ENCODE results near the gene FSCN2. TPM values are rescaled to one million over a fixed set of nuclear protein-coding genes. Genes with fewer than 3 reads are reported as not detected.

FSCN2 gene
- total and polyA plus RNA-seq, 2 donors (not counting 3 experiments of a cell fraction or from before 2014, with no cell fraction given) = 0.32 to 0.71 TPM

GRCh38 chr17:81541123-81541522, 12.9 kb downstream of the FSCN2 start:
- H2AFZ ChIP-seq (ENCODE audit: low read depth, low read length) = no peak overlapping the region
- peaks cover 3% of the 10 kb centered on the region for H3K4me1 ChIP-seq (ENCODE audit: control insufficient read depth, extremely low read depth, insufficient read depth, low read length)
- TF ChIP-seq EZH2 (IDR thresholded peaks at IDR 0.05; ENCODE audit: borderline replicate concordance, low read depth, low read length, severe bottlenecking) (no peak), GATA2 (IDR thresholded peaks at IDR 0.05; ENCODE audit: insufficient read depth, insufficient read length, low read depth, low read length) (no peak), FOS (IDR thresholded peaks at IDR 0.05; ENCODE audit: borderline replicate concordance, insufficient read depth, low read length) (no peak), POLR2AphosphoS5 (IDR thresholded peaks at IDR 0.05; ENCODE audit: insufficient read depth, low read depth, low read length) (no peak), POLR2A (IDR thresholded peaks at IDR 0.05; ENCODE audit: low read depth, low read length) (no peak), JUN (IDR thresholded peaks at IDR 0.05; ENCODE audit: borderline replicate concordance, insufficient read depth, insufficient read length, low read depth) (no peak), CTCF (IDR thresholded peaks at IDR 0.05; ENCODE audit: extremely low read depth in 1 of 2, insufficient read depth in 1 of 2, low read depth in 1 of 2, low read length in 2 of 2) (no peak), MYC (IDR thresholded peaks at IDR 0.05; ENCODE audit: low read depth, low read length) (no peak)
- TF ChIP-seq, protein P1, sequence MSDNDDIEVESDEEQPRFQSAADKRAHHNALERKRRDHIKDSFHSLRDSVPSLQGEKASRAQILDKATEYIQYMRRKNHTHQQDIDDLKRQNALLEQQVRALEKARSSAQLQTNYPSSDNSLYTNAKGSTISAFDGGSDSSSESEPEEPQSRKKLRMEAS (IDR thresholded peaks at IDR 0.05; ENCODE audit: insufficient read depth, insufficient read length) = no peak
- POLR2A ChIA-PET = no interaction called here
- CTCF ChIA-PET = no interaction called here
- no TSS peak for BruUV-seq (replicated peaks)
- intact Hi-C loops (cut with micrococcal nuclease) = no loop called here
- H3K9me3 ChIP-seq (replicated peaks; ENCODE audit: control insufficient read depth, insufficient read depth, low read length) = no peaks in the 10 kb centered on the region
- H3K4me3 ChIP-seq (replicated peaks in 1 of 3; ENCODE audit: insufficient read depth in 1 of 3, low read depth in 1 of 3, low read length in 3 of 3) = no peak overlapping the region
- no peaks in the 10 kb centered on the region for H4K20me1 ChIP-seq (replicated peaks; ENCODE audit: control insufficient read depth, extremely low read depth, insufficient read depth, low read length)
- no peaks in the 10 kb centered on the region for H3K9me1 ChIP-seq (replicated peaks; ENCODE audit: control insufficient read depth, extremely low read depth, insufficient read depth, low read length)
- H3K27ac ChIP-seq (ENCODE audit: insufficient read depth, low read depth, low read length) = no peak overlapping the region
- no peak overlapping the region for H3K4me2 ChIP-seq (ENCODE audit: insufficient read depth, low read length)
- H3K9ac ChIP-seq (replicated peaks; ENCODE audit: extremely low read depth, insufficient read depth, low read length) = no peak overlapping the region
- no peaks in the 10 kb centered on the region for H3K79me2 ChIP-seq (ENCODE audit: control insufficient read depth, insufficient read depth, low read length)
- H3K27me3 ChIP-seq (ENCODE audit: control insufficient read depth in 2 of 2, insufficient read depth in 2 of 2, low read length in 2 of 2) = peaks cover 2 to 14% of the 10 kb centered on the region in 2 experiments
- peaks cover 5 to 49% of the 10 kb centered on the region in 2 experiments for H3K36me3 ChIP-seq (ENCODE audit: control insufficient read depth in 2 of 2, extremely low read depth in 1 of 2, insufficient read depth in 2 of 2, low read length in 2 of 2)
- dilution Hi-C loops (cut with MboI; ENCODE audit: extremely low pct_ligation_motif_present, low sequenced_read_pairs) = no loop called here
- FAIRE-seq (no peak), DNase-seq (ENCODE audit: low read depth, low spot score) (no peak)

Data from endothelial cell of umbilical vein (primary cell).